Keratinocyte (primary cell): Measurements from ENCODE around the gene TNRC18.

ENCODE experiments used
- EZH2 ChIP-seq: IDR thresholded peaks from one replicate; pipeline ENCODE4 v1.6.1; 2012; ENCODE audit warnings: inconsistent platforms, mild to moderate bottlenecking, low read length, moderate library complexity
- TF ChIP-seq, protein P1 (sequence below), 3 experiments: IDR thresholded peaks in 1 of 3; conservative IDR thresholded peaks in 1 of 3; optimal IDR thresholded peaks in 1 of 3; 2 replicates in 2 of 3; 3 replicates in 1 of 3; pipeline versions ENCODE3 to v1.5.1; 2011; ENCODE audit warnings: low read length in 3 of 3, mild to moderate bottlenecking in 3 of 3, moderate library complexity in 2 of 3, control low read depth in 1 of 3, inconsistent platforms in 1 of 3; ENCODE audit not compliant: insufficient read depth in 2 of 3; ENCODE audit errors: extremely low read depth in 1 of 3

DNA sequence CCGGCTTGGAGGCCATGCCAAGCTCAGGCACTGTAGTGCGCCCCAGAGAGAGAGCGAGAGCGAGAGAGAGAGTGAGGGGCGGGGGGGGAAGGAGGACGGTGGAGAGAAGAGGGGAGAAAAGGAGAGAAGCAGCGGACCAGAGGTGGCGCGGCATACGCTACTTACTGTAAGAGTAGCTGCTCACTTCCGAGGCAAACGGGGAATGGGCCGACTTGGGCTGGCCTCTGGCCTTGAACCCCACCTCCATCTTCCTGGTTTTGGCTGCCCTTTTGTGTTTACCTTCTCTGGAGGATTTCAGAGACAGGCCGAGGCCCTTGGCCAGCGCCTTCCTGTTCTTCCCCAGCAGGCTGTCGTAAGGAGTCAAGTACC, 66.9 kb downstream of the TNRC18 start:
- TF ChIP-seq, protein P1, sequence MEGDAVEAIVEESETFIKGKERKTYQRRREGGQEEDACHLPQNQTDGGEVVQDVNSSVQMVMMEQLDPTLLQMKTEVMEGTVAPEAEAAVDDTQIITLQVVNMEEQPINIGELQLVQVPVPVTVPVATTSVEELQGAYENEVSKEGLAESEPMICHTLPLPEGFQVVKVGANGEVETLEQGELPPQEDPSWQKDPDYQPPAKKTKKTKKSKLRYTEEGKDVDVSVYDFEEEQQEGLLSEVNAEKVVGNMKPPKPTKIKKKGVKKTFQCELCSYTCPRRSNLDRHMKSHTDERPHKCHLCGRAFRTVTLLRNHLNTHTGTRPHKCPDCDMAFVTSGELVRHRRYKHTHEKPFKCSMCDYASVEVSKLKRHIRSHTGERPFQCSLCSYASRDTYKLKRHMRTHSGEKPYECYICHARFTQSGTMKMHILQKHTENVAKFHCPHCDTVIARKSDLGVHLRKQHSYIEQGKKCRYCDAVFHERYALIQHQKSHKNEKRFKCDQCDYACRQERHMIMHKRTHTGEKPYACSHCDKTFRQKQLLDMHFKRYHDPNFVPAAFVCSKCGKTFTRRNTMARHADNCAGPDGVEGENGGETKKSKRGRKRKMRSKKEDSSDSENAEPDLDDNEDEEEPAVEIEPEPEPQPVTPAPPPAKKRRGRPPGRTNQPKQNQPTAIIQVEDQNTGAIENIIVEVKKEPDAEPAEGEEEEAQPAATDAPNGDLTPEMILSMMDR (optimal IDR thresholded peaks at IDR 0.05 in 1 of 3, IDR thresholded peaks at IDR 0.05 in 1 of 3, conservative IDR thresholded peaks at IDR 0.05 in 1 of 3; ENCODE audit: extremely low read depth in 1 of 3, insufficient read depth in 2 of 3, low read length in 3 of 3): no peak
- TF ChIP-seq EZH2: no peak
